ENCODE data around the gene OVCA2. TPM values are rescaled to one million over a fixed set of nuclear protein-coding genes. Genes with fewer than 3 reads are reported as not detected.

The OVCA2 gene
- polyA plus RNA-seq, 1 experiment, result 56.7 TPM

DNA sequence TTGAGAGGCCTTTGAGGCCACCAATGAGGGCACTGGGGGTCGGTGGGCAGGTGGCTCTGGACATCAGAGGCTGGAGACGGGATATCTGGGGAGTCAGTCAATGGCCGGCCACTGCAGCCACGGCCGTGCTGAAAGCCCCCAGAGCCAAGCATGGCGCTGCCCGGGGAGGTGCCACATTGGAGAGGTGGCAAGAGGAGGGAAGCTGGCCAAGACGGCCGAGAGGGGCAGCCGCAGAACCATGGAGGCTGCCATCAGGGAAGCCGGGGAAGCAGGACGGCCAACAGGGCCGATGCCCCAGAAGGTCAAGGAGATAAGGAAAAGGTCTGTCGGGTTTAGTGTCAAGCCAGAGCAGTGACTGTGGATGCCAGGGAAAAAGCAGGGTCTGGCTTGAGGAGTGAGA is 26.5 kb upstream of the OVCA2 start:
- no peak overlapping the region for H3K4me3 ChIP-seq (ENCODE audit: low read depth, low read length)
- peaks cover 17% of the 10 kb centered on the region for H3K27me3 ChIP-seq (ENCODE audit: control insufficient read depth, insufficient read depth, low read length)
- H3K36me3 ChIP-seq (ENCODE audit: control insufficient read depth, insufficient read depth, low read length), result no peaks in the 10 kb centered on the region
- TF ChIP-seq, protein P1, sequence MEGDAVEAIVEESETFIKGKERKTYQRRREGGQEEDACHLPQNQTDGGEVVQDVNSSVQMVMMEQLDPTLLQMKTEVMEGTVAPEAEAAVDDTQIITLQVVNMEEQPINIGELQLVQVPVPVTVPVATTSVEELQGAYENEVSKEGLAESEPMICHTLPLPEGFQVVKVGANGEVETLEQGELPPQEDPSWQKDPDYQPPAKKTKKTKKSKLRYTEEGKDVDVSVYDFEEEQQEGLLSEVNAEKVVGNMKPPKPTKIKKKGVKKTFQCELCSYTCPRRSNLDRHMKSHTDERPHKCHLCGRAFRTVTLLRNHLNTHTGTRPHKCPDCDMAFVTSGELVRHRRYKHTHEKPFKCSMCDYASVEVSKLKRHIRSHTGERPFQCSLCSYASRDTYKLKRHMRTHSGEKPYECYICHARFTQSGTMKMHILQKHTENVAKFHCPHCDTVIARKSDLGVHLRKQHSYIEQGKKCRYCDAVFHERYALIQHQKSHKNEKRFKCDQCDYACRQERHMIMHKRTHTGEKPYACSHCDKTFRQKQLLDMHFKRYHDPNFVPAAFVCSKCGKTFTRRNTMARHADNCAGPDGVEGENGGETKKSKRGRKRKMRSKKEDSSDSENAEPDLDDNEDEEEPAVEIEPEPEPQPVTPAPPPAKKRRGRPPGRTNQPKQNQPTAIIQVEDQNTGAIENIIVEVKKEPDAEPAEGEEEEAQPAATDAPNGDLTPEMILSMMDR (IDR thresholded peaks at IDR 0.05; ENCODE audit: insufficient read depth, low read depth, low read length), result no peak
- ChIA-PET POLR2A (no interaction called here), CTCF (interaction anchor here (0.7 to 3.5 kb wide), 2 partner anchors 9 to 10 kb away, joined by 3 to 18 read pairs; partner anchors contain the start of gene RTN4RL1)
- no peak for DNase-seq (ENCODE audit: low read depth)

DNA sequence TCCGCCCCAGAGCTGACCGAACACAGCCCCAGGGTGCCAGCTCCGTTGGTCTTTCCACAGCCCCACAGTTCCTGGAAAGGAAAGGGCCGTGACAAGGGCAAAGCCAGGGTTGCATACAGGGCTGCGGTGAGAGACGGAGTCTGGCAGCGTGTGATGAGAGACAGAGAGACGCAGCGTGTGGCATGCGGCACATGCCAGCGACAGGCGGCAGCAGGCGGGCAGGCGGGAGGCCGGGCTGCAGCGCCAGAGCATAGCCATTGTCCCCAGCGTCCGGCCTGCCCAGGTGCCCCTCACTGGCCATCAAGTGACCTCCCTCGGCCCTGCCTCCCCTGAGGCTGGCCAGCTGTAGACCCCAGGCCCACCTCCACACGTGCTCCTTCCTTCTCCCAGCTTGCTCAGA is 25.3 kb upstream of the OVCA2 start:
- ChIA-PET CTCF (interaction anchor here (1.1 to 1.5 kb wide), 2 partner anchors 10 to 134 kb away, joined by 3 read pairs; no protein-coding TSS in a partner anchor), POLR2A (no interaction called here)
- TF ChIP-seq, protein P1 (IDR thresholded peaks at IDR 0.05; ENCODE audit: insufficient read depth, low read depth, low read length), result no peak
- H3K36me3 ChIP-seq (ENCODE audit: control insufficient read depth, insufficient read depth, low read length), result no peaks in the 10 kb centered on the region
- no peak overlapping the region for H3K4me3 ChIP-seq (ENCODE audit: low read depth, low read length)
- DNase-seq (ENCODE audit: low read depth), result no peak
- peaks cover 22% of the 10 kb centered on the region for H3K27me3 ChIP-seq (ENCODE audit: control insufficient read depth, insufficient read depth, low read length)

DNA sequence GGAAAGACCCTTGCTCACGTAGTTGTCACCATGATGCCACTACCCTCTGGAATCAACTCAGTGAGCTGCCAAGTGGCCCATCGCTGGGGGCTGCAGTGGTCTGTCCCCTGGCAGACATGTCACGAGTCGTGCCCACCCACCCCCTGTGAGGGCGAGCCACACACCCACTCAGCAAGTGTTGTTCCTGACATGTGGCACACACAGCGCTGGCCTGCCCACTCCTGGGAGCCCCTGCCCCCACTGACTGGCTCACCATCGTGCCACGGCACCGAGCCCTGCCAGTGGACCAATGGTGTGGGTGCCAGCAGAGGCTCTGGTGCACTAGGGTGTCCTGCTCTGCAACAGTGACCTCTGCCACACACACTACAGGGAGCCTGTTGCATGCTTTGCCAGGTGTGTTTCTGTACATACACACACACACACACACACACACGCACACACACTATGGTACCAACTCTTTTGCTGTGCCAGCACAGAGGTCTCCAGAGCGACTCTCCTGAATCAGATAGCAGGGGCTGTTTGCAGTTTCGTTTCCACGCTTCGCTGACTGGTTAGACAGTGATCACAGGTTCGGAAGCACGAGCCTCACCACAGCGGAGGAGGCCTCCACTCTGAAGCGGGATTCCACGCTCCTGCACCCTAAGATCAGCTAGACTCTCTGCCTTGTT is 24.4 kb upstream of the OVCA2 start:
- DNase-seq (ENCODE audit: low read depth), result no peak
- TF ChIP-seq, protein P1 (IDR thresholded peaks at IDR 0.05; ENCODE audit: insufficient read depth, low read depth, low read length), result no peak
- ChIA-PET CTCF (interaction anchor here (1.1 to 1.5 kb wide), 2 partner anchors 9 to 135 kb away, joined by 3 read pairs; no protein-coding TSS in a partner anchor), POLR2A (no interaction called here)
- peaks cover 22% of the 10 kb centered on the region for H3K27me3 ChIP-seq (ENCODE audit: control insufficient read depth, insufficient read depth, low read length)
- H3K4me3 ChIP-seq (ENCODE audit: low read depth, low read length), result no peak overlapping the region
- H3K36me3 ChIP-seq (ENCODE audit: control insufficient read depth, insufficient read depth, low read length), result no peaks in the 10 kb centered on the region

DNA sequence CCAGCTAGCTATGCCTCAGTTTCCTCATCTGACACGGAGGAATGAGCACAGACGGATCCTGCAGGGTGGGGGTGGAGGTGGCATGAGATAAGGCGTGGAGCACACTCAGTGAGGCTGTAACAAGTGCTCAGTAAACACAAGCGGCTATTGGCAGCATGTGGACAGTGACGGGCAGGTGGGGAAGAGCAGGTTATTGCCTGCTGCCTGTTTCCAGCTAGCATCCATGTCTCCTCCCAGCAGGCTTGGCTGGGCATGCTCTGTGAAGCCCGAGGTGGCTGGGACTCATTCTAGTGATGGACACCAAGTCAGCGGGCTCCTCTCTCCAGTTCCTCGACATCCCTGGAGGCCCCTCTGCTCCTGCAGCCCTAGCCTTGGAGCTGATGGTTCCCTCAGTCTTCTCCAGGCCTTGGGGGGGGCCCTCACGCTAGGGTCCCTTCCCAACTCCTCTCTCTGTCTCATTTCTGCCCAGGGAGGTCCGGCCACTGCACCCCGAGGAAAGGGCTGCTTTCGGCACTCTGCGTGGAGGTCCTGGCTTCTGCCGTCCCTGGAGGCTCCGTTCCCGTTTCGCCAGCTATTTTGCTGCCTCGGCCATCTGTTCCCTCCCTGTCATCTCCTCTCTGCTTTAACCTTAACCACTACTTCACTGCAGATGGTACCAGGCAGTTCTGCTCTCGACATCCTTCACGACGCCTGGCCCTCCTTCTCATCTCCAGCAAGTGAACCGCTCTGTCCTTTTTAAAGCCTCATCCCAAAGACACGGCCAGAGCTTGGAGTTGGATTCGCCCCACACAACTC is 22.9 kb upstream of the OVCA2 start:
- ChIA-PET POLR2A (no interaction called here), CTCF (interaction anchor here (0.5 to 2.7 kb wide), 2 partner anchors 110 to 189 kb away, joined by 3 to 9 read pairs; partner anchors contain the start of gene RPA1)
- TF ChIP-seq, protein P1 (IDR thresholded peaks at IDR 0.05; ENCODE audit: insufficient read depth, low read depth, low read length), result no peak
- no peak overlapping the region for H3K4me3 ChIP-seq (ENCODE audit: low read depth, low read length)
- DNase-seq (ENCODE audit: low read depth), result no peak
- H3K36me3 ChIP-seq (ENCODE audit: control insufficient read depth, insufficient read depth, low read length), result no peaks in the 10 kb centered on the region
- peaks cover 28% of the 10 kb centered on the region for H3K27me3 ChIP-seq (ENCODE audit: control insufficient read depth, insufficient read depth, low read length)

DNA sequence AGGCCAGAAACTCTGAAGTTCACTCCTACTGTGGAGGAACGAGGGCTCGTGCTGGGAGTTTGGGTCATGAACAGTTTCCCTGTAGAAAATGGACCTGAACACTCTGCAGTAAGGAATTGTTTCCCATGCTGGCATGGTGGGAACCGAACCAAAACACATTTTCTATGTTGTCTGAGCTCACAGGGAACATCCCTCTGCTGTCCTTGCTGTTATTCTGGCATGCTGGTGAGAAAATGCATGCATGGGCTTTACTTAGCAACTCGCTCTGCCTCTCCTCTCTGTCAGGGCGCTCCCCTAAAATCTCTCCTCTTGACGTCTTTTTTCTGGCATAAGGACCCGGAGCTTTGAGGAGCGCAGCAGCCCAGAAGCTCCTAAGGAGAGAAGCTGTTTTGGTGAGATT is 22.1 kb upstream of the OVCA2 start:
- TF ChIP-seq, protein P1 (IDR thresholded peaks at IDR 0.05; ENCODE audit: insufficient read depth, low read depth, low read length), result no peak
- H3K36me3 ChIP-seq (ENCODE audit: control insufficient read depth, insufficient read depth, low read length), result no peaks in the 10 kb centered on the region
- no peak for DNase-seq (ENCODE audit: low read depth)
- no peak overlapping the region for H3K4me3 ChIP-seq (ENCODE audit: low read depth, low read length)
- CTCF ChIA-PET, result interaction anchor here (0.5 to 2.7 kb wide), 3 partner anchors 9 to 190 kb away, joined by 3 to 9 read pairs (median 3); partner anchors contain the start of gene RPA1
- POLR2A ChIA-PET, result interaction anchor here (0.5 kb wide), 1 partner anchor 24 kb away, joined by 11 read pairs; no protein-coding TSS in a partner anchor
- H3K27me3 ChIP-seq (ENCODE audit: control insufficient read depth, insufficient read depth, low read length), result peaks cover 33% of the 10 kb centered on the region
